Measurements from ENCODE around the gene RPL32. TPM values are rescaled to one million over a fixed set of nuclear protein-coding genes. Genes with fewer than 3 reads are reported as not detected.

RPL32 gene
- total RNA-seq, 1 experiment from 2014 or later, result 1,853 TPM

DNA sequence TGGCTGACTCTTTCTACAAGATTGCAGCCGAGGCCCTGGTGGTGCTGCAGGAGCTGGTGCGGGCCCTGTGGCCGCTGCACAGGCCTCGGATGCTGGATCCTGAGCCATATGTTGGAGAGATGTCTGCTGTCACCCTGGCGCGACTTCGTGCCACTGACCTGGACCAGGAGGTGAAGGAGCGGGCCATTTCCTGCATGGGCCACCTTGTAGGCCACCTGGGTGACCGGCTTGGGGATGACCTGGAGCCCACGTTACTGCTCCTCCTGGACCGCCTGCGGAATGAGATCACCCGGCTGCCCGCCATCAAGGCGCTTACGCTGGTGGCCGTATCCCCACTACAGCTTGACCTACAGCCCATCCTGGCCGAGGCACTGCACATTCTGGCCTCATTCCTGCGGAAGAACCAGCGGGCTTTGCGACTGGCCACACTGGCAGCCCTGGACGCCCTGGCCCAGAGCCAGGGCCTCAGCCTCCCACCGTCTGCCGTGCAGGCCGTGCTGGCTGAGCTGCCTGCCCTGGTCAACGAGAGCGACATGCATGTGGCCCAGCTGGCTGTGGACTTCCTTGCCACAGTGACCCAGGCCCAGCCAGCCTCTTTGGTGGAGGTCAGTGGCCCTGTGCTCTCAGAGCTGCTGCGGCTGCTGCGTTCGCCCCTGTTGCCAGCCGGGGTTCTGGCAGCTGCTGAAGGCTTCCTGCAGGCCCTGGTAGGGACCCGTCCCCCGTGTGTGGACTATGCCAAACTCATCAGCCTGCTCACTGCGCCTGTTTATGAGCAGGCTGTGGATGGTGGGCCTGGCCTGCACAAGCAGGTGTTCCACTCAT is 24.6 kb downstream of the RPL32 start:
- H3K36me3 ChIP-seq (ENCODE audit: control insufficient read depth in 1 of 2, insufficient read depth in 2 of 2, low read length in 2 of 2), result no peaks in the 10 kb centered on the region
- ChIA-PET CTCF (no interaction called here), RAD21 (ENCODE audit: low non-redundant PET in 1 of 2, low total read pairs in 2 of 2, uncharacterized antibody in 2 of 2, unreplicated experiment in 2 of 2) (no interaction called here), POLR2A (no interaction called here)
- no peak overlapping the region for H3K9ac ChIP-seq (ENCODE audit: low read length)
- no TSS peak for BruUV-seq (replicated peaks)
- H3K27me3 ChIP-seq (ENCODE audit: insufficient read depth, low read length), result no peaks in the 10 kb centered on the region
- TF ChIP-seq FOSL1 (IDR thresholded peaks at IDR 0.05; ENCODE audit: low read depth) (no peak), CEBPB (IDR thresholded peaks at IDR 0.05; ENCODE audit: low read depth) (no peak), EZH2phosphoT487 (IDR thresholded peaks at IDR 0.05; ENCODE audit: borderline replicate concordance) (no peak), ZNF274 (IDR thresholded peaks at IDR 0.05; ENCODE audit: low read depth, low read length) (no peak), SRF (IDR thresholded peaks at IDR 0.05; ENCODE audit: low read depth) (no peak), JUND (IDR thresholded peaks at IDR 0.05) (no peak)
- H3K79me2 ChIP-seq (ENCODE audit: insufficient read depth, low read length), result no peaks in the 10 kb centered on the region
- intact Hi-C loops (cut with micrococcal nuclease), result no loop called here
- H3K4me2 ChIP-seq (ENCODE audit: low read length), result no peak overlapping the region
- ATAC-seq (no peak), DNase-seq (ENCODE audit: low read depth, low spot score) (no peak)
- no peaks in the 10 kb centered on the region for H3K9me3 ChIP-seq (ENCODE audit: control insufficient read depth in 1 of 2, insufficient read depth in 1 of 2, low read depth in 1 of 2, low read length in 2 of 2)
- no peak overlapping the region for H3K4me3 ChIP-seq (replicated peaks in 1 of 2; ENCODE audit: low read depth in 1 of 2, low read length in 2 of 2)
- no peak overlapping the region for H2AFZ ChIP-seq (ENCODE audit: low read depth, low read length, poor library complexity, severe bottlenecking)
- H3K4me1 ChIP-seq (ENCODE audit: control insufficient read depth in 1 of 2, insufficient read depth in 2 of 2, low read length in 2 of 2), result no peaks in the 10 kb centered on the region
- no peak overlapping the region for H3K27ac ChIP-seq (ENCODE audit: low read depth, low read length)
- no peaks in the 10 kb centered on the region for H3K9me2 ChIP-seq (ENCODE audit: insufficient read depth)
- no peaks in the 10 kb centered on the region for H4K20me1 ChIP-seq (ENCODE audit: insufficient read depth)

DNA sequence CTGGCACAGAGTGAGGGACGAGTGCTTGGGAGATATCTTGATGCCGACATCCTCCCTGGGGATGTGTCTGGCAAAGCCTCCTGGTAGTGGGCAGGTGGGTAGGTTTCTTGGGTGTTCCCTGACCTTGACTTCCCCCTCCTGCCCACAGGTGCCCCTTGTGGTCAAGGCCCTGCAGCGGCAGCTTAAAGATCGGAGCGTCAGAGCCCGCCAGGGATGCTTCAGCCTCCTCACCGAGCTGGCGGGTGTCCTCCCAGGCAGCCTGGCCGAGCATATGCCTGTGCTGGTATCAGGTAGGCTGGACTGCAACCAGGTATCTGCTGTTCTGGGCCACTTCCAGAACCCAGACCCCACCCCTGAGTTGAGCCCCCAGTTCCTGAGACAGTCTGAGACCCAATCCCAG is 25.6 kb downstream of the RPL32 start:
- H3K27me3 ChIP-seq (ENCODE audit: insufficient read depth, low read length), result no peaks in the 10 kb centered on the region
- intact Hi-C loops (cut with micrococcal nuclease), result no loop called here

More for the DNA sequence above, 25.6 kb downstream of the RPL32 start:
- TF ChIP-seq, protein P1, sequence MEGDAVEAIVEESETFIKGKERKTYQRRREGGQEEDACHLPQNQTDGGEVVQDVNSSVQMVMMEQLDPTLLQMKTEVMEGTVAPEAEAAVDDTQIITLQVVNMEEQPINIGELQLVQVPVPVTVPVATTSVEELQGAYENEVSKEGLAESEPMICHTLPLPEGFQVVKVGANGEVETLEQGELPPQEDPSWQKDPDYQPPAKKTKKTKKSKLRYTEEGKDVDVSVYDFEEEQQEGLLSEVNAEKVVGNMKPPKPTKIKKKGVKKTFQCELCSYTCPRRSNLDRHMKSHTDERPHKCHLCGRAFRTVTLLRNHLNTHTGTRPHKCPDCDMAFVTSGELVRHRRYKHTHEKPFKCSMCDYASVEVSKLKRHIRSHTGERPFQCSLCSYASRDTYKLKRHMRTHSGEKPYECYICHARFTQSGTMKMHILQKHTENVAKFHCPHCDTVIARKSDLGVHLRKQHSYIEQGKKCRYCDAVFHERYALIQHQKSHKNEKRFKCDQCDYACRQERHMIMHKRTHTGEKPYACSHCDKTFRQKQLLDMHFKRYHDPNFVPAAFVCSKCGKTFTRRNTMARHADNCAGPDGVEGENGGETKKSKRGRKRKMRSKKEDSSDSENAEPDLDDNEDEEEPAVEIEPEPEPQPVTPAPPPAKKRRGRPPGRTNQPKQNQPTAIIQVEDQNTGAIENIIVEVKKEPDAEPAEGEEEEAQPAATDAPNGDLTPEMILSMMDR (IDR thresholded peaks at IDR 0.05 in 2 of 3, conservative IDR thresholded peaks at IDR 0.05 in 1 of 3; ENCODE audit: borderline replicate concordance in 1 of 3, insufficient read depth in 1 of 3, low read depth in 2 of 3, low read length in 2 of 3), result peak in 2 of 3 experiments; percentile 30 to 33; a peak in 4 of 6 replicates
- no peak for TF ChIP-seq TCF7L2 (IDR thresholded peaks at IDR 0.05; ENCODE audit: borderline replicate concordance, extremely low read depth, insufficient read depth, insufficient read length)
- no TSS peak for BruUV-seq (replicated peaks)
- Histone ChIP-seq H3K27ac (ENCODE audit: low read depth, low read length) (no peak overlapping the region), H3K4me1 (ENCODE audit: control insufficient read depth in 1 of 2, insufficient read depth in 2 of 2, low read length in 2 of 2) (peaks cover 4 to 6% of the 10 kb centered on the region in 2 experiments), H3K4me3 (replicated peaks in 1 of 2; ENCODE audit: low read depth in 1 of 2, low read length in 2 of 2) (no peak overlapping the region), H3K4me2 (ENCODE audit: low read length) (no peak overlapping the region), H3K9me2 (ENCODE audit: insufficient read depth) (no peaks in the 10 kb centered on the region), H4K20me1 (ENCODE audit: insufficient read depth) (no peaks in the 10 kb centered on the region), H3K36me3 (ENCODE audit: control insufficient read depth in 1 of 2, insufficient read depth in 2 of 2, low read length in 2 of 2) (no peaks in the 10 kb centered on the region), H3K9ac (ENCODE audit: low read length) (no peak overlapping the region), H3K9me3 (ENCODE audit: control insufficient read depth in 1 of 2, insufficient read depth in 1 of 2, low read depth in 1 of 2, low read length in 2 of 2) (no peaks in the 10 kb centered on the region), H3K79me2 (ENCODE audit: insufficient read depth, low read length) (no peaks in the 10 kb centered on the region), H2AFZ (ENCODE audit: low read depth, low read length, poor library complexity, severe bottlenecking) (no peak overlapping the region)
- DNase-seq (ENCODE audit: low read depth, low spot score) (no peak), ATAC-seq (peak; percentile 57)
- RAD21 ChIA-PET (ENCODE audit: low non-redundant PET in 1 of 2, low total read pairs in 2 of 2, uncharacterized antibody in 2 of 2, unreplicated experiment in 2 of 2), result no interaction called here
- CTCF ChIA-PET, result no interaction called here
- POLR2A ChIA-PET, result no interaction called here
